Activated CD4-positive, alpha-beta memory T cell treated with anti-CD3 and anti-CD28 coated beads, Interleukin-2, amount 10 ng/mL, durations not matched to agents 7 days and 5 days (primary cell): ENCODE measurements around the gene NSMCE4A. TPM values are rescaled to one million over a fixed set of nuclear protein-coding genes. Genes with fewer than 3 reads are reported as not detected.
"Not testable (repeated sequence)": the region's sequence is repeated elsewhere in the genome, so short reads cannot be mapped to it uniquely, and the experiment has no call there.

Experiments
- CTCF ChIA-PET: fragments of 350-600 bp; sonication (Branson Sonifier 250); formaldehyde crosslinking; loops from one replicate; lab custom pipeline; 2021; ENCODE audit warnings: antibody characterized with exemption, inconsistent platforms; lab: Charles Lee
- POLR2A ChIA-PET: fragments of 350-600 bp; sonication (Branson Sonifier 250); formaldehyde crosslinking; loops from one replicate; lab custom pipeline; 2021; ENCODE audit warnings: antibody characterized with exemption; lab: Charles Lee
- DNase-seq: peaks from one replicate; pipeline ENCODE4 v3.0.0-alpha.2; 2020
- H3K27ac Mint-ChIP-seq: one replicate; pipeline ENCODE4 v1.8.0; 2021; ENCODE audit warnings: mild to moderate bottlenecking, mixed read lengths
- H3K27me3 Mint-ChIP-seq: one replicate; pipeline ENCODE4 v1.8.0; 2021; ENCODE audit warnings: mixed read lengths
- H3K36me3 Mint-ChIP-seq: one replicate; pipeline ENCODE4 v1.8.0; 2021; ENCODE audit warnings: low read depth, mixed read lengths
- H3K4me1 Mint-ChIP-seq: one replicate; pipeline ENCODE4 v1.8.0; 2021; ENCODE audit warnings: mixed read lengths
- H3K4me3 Mint-ChIP-seq: one replicate; pipeline ENCODE4 v1.8.0; 2021; ENCODE audit warnings: mild to moderate bottlenecking, mixed read lengths
- H3K9me3 Mint-ChIP-seq: one replicate; pipeline ENCODE4 v1.8.0; 2021; ENCODE audit warnings: mixed read lengths
- total RNA-seq, 2 experiments: library from RNA; stranded (reverse); gene quantifications; one replicate each; pipeline ENCODE4 v1.2.3, GENCODE V29; 2021

NSMCE4A gene
- total RNA-seq, 2 experiments from 2014 or later, result 54.0 to 54.7 TPM

DNA sequence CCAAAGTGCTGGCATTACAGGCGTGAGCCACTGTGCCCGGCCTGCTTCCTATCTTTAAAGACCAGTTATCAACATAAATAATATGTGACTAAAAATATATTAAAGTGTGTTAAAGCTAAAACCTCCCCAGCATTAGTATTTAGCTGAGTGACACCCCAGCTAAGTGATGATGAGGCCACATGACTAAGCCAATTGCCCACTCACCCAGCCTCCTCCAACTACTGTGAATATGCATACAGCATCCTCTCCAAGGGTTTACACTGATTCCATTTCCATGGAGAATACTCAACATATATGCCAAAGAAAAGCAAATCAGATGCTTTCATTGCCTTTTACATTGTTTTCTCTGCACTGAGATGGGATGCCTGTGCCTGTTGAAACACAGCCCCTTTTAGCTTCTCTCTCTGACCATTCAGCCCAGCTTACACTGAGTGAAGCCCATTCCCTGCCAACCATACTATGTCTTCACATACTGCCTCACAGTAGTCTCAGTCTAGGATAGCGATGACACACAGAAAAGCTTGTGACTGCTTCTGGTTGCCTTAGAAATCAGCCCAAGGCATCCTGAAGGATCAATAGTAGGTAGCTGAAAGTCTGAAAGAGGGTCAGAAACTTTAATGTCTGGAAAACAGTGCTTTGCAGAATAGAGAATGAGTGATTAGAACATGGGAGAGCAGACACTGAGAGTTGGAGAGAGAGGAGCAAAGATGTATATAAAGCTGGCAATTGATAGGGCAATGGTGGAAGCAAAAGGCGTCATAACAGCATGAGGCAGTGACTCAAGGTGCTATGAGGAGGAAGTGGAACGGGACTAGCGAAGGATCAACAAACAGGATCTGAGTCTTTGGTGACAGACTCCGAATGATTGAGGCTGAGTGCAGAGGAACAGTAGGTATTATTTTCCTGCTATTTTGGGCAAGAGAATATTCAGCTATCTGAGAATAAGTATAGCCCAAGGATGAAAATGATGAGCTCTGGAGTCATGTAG, 27.4 kb downstream of the NSMCE4A start:
- Mint-ChIP-seq H3K36me3 (no peaks in the 10 kb centered on the region), H3K4me1 (no peaks in the 10 kb centered on the region), H3K4me3 (no peak overlapping the region), H3K9me3 (no peaks in the 10 kb centered on the region), H3K27ac (no peak overlapping the region), H3K27me3 (no peaks in the 10 kb centered on the region)
- DNase-seq, result no peak
- POLR2A ChIA-PET, result interaction anchor here (0.7 kb wide), 1 partner anchor 27 kb away, joined by 3 read pairs; no protein-coding TSS in a partner anchor
- CTCF ChIA-PET, result no interaction called here

DNA sequence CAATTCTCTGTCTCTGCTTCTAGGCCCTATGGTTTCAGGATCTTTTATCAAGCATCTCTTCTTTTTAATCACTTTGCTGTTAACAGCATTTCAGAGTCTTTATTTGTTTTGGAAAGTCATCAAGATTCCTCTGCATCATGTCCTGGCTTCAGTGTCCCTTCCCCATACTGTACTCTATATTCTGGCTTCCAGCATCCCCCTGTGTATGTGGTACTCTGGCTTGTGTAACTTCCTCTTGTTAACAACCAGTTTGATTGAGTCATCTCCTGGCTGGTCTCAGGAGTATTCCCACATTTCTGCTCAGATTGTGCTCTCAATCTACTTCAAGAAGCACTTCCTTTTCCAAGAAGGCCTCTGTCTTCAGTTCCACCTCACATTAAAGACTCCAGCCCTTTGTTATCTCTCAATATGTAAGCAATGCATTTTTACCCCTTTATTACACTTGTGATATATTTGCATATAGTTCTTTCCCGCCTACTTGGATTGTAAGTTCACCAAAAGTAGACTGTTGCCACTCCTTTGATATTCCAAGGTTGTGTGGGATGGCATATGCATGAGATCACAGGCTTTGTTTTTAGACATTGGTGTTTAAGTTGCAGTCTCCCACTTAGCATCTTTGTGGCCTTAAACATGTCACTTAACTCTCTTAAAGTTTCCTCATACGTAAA, 32.1 kb downstream of the NSMCE4A start:
- Mint-ChIP-seq H3K9me3 (no peaks in the 10 kb centered on the region), H3K4me3 (no peak overlapping the region), H3K27ac (no peak overlapping the region), H3K36me3 (no peaks in the 10 kb centered on the region), H3K27me3 (peaks cover 4% of the 10 kb centered on the region), H3K4me1 (no peaks in the 10 kb centered on the region)
- DNase-seq, result no peak
- POLR2A ChIA-PET, result no interaction called here
- CTCF ChIA-PET, result no interaction called here

DNA sequence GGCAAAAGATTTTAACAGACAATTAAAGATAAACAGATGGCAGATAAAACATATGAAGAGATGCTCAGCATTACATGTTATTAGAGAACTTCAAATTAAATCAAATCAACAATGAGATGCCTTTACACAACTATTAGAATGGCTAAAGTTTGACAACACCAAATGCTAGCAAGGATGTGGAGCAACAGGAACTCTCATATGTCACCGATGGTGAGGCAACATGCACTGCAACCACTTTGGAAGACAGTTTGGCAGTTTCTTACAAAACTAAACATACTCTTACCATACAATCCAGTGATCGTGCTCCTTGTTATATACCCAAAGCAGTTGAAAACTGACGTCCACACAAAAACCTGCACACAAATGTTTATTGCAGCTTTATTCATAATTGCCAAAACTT, 33.5 kb downstream of the NSMCE4A start:
- POLR2A ChIA-PET, result no interaction called here
- no peaks in the 10 kb centered on the region for H3K4me1 Mint-ChIP-seq
- H3K9me3 Mint-ChIP-seq, result no peaks in the 10 kb centered on the region
- H3K4me3 Mint-ChIP-seq, result no peak overlapping the region
- CTCF ChIA-PET, result no interaction called here
- no peak for DNase-seq
- peaks cover 4% of the 10 kb centered on the region for H3K27me3 Mint-ChIP-seq
- H3K36me3 Mint-ChIP-seq, result no peaks in the 10 kb centered on the region
- H3K27ac Mint-ChIP-seq, result no peak overlapping the region

DNA sequence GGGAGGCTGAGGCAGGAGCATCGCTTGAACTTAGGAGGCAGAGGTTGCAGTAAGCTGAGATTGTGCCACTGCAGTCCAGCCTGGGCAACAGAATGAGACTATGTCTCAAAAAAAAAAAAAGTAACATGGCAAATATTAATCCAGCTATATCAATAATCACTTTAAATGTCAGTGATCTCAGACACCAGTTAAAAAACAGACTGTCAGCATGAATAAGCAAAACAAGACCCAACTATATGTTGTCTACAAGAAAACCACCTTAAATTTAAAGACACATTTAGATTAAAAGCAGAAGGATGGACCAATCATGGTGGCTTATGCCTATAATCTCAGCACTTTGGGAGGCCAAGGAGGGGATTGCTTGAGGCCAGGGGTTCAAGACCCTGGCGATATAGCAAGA, 38.7 kb downstream of the NSMCE4A start:
- POLR2A ChIA-PET, result no interaction called here
- Mint-ChIP-seq H3K4me3 (no peak overlapping the region), H3K9me3 (no peaks in the 10 kb centered on the region)

DNA sequence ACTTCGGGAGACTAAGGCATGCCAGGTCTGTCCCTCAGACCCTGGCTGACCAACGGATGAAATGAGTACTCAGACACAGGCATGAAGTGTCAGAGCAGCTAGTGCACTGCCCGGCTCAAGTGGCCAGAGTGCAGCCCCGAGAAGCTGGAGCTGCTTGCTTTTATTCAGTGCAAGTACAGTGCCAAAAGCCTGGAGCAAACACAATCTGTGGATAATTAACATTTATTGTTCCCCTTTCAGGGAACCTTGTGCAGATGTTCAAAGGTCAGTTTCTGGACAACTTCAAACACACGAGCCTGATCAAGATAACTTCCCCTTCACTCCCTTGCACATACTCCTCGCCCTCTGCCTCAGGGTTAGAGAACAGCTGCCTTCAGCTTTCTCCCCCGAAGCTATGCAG, 39.3 kb downstream of the NSMCE4A start:
- Mint-ChIP-seq H3K27me3 (peaks cover 2% of the 10 kb centered on the region), H3K36me3 (no peaks in the 10 kb centered on the region), H3K27ac (no peak overlapping the region), H3K4me1 (no peaks in the 10 kb centered on the region), H3K4me3 (no peak overlapping the region), H3K9me3 (no peaks in the 10 kb centered on the region)
- no peak for DNase-seq
- ChIA-PET POLR2A (no interaction called here), CTCF (no interaction called here)

More for the DNA sequence above, 38.7 kb downstream of the NSMCE4A start:
- H3K36me3 Mint-ChIP-seq, result no peaks in the 10 kb centered on the region
- CTCF ChIA-PET, result no interaction called here
- no peak overlapping the region for H3K27ac Mint-ChIP-seq
- DNase-seq, result no peak
- H3K27me3 Mint-ChIP-seq, result peaks cover 2% of the 10 kb centered on the region
- H3K4me1 Mint-ChIP-seq, result no peaks in the 10 kb centered on the region

DNA sequence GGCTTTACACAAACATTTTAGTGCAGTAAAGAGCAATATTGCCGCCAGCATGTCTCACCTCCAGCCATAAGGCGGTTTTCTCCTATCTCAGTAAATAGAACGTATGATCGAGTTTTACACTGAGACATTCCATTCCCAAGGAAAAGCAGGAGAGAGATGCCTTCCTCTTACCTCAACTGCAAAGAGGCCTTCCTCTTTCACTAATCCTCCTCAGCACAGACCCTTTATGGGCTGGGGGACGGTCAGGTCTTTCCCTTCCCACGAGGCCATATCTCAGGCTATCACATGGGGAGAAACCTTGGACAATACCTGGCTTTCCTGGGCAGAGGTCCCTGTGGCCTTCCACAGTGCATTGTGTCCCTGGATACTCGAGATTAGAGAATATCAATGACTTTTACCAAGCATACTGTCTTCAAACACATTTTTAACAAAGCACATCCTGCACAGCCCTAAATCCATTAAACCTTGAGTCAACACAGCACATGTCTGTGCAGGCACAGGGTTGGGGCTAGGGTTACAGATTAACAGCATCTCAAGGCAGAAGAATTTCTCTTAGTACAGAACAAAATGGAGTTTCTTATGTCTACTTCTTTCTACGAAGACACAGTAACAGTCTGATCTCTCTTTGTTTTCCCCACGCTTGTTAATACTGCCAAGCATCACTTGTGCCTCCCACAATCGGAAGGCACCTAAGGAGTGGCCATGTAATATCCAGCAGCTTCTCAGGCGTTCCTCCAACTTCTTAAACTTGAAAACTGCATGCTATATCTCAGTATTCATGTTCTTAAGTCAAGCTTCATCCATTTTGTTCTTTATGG, 44.5 kb downstream of the NSMCE4A start:
- H3K9me3 Mint-ChIP-seq, DNase-seq, H3K27me3 Mint-ChIP-seq, CTCF ChIA-PET, H3K27ac Mint-ChIP-seq, H3K36me3 Mint-ChIP-seq: not testable (repeated sequence)
- peak overlapping the region; percentile 52 for H3K4me3 Mint-ChIP-seq
- peaks cover 27% of the 10 kb centered on the region for H3K4me1 Mint-ChIP-seq
- POLR2A ChIA-PET, result interaction anchor here (3.4 kb wide), 1 partner anchor 44 kb away, joined by 26 read pairs; the partner anchor contains the start of gene NSMCE4A

DNA sequence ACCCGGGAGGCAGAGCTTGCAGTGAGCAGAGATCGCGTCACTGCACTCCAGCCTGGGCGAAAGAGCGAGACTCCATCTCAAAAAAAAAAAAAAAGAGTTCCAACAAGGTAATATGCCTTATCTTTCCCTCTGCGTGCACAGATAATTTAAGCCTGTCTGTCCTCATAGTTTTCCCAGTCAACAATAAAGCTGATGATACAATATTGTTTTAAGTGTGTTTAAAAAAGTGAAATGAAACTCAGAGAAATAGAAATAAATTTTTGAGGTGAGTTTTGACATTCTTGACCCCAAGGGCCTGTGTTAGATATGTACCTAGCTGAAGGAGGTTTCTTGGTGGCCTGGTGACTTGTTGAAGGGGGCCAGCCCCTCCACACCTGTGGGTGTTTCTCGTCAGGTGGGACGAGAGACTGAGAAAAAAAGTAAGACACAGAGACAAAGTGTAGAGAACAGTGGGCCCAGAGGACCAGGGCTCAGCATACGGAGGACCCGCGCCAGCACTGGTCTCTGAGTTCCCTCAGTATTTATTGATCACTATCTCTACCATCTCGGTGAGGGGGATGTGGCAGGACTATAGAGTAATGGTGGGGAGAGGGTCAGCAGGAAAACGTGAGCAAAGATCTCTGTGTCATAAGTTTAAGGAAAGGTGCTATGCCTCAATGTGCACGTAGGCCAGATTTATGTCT, 45.3 kb downstream of the NSMCE4A start:
- CTCF ChIA-PET, result interaction anchor here (1.2 kb wide), 1 partner anchor 42 kb away, joined by 3 read pairs; no protein-coding TSS in a partner anchor
- POLR2A ChIA-PET, result interaction anchor here (3.4 kb wide), 1 partner anchor 45 kb away, joined by 26 read pairs; the partner anchor contains the start of gene NSMCE4A
- Mint-ChIP-seq H3K4me3 (peak overlapping the region; percentile 52), H3K4me1 (peaks cover 30% of the 10 kb centered on the region)
- not testable (repeated sequence) for H3K27me3 Mint-ChIP-seq, H3K27ac Mint-ChIP-seq, H3K36me3 Mint-ChIP-seq, DNase-seq, H3K9me3 Mint-ChIP-seq

DNA sequence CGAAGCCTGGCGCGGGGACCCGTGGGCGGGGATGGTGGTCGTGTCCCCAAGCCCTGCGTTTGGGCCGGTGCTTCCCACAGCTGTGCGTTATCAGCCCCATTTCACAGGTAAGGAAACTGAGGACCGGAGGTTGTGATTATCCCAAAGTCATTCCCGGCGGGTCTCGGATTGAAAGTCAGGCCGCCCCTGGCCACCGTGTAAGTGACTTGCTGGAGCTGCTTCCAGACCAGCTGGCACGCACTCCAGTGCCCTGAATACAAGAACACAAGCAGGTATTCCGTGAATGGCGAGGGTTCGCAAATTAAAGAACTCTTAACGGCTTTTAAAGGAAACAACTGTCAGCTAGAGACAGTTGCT, 46.5 kb downstream of the NSMCE4A start:
- H3K4me1 Mint-ChIP-seq, result peaks cover 30% of the 10 kb centered on the region
- POLR2A ChIA-PET, result interaction anchor here (1.1 to 3.4 kb wide), 6 partner anchors 13 to 1077 kb away, joined by 3 to 26 read pairs (median 4); partner anchors contain the start of genes NSMCE4A and WDR11
- CTCF ChIA-PET, result interaction anchor here (1.2 kb wide), 1 partner anchor 43 kb away, joined by 3 read pairs; no protein-coding TSS in a partner anchor
- H3K27ac Mint-ChIP-seq, result peak overlapping the region; percentile 92
- DNase-seq, result no peak
- H3K4me3 Mint-ChIP-seq, result peak overlapping the region; percentile 81
- H3K36me3 Mint-ChIP-seq, result peaks cover 10% of the 10 kb centered on the region
- H3K27me3 Mint-ChIP-seq, result no peaks in the 10 kb centered on the region
- no peaks in the 10 kb centered on the region for H3K9me3 Mint-ChIP-seq

DNA sequence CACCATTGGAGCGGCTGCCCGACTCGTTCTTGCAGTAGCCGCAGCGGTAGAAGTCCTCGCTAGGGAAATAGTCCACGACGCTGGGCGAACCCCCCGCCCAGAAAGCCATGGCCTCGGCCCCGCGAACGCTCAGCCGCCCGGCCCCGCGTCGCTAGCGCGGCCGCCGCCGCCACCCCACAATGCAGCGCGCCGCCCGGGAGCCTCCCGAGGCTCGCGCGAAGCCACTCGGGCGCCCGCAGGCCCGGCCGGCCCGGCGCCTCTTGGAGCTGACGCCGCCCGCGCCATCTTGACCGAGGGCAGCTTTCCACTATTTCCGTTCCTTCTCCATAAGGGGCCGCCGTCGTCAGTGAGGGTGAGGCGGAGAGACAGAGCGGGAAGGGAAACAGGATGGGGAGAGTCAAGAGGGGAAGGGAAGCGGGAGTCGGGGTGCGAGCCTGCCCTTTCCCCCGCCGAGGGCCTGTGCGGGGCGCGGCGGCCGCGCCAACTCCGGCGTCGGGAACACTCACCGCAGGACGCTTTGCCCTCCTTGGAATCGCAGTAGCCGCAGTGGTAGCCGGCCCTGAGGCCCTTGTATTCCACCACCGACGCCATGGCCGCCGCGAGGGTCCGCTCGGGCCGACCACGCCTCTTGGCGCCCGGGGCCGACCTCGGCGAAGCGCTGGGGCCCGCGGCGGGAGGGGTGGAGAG, 47.0 kb downstream of the NSMCE4A start, which contains the start of gene ATE1:
Gene ATE1, minus strand, starts transcription at position 191 of the 687 bp plus-strand sequence. Its CDS starts 82 bp downstream, at position 109.
- Mint-ChIP-seq H3K4me1 (peaks cover 30% of the 10 kb centered on the region), H3K27ac (peak within 1 kb of the TSS; percentile 92), H3K36me3 (peaks cover 11% of the 10 kb centered on the region), H3K27me3 (no peaks in the 10 kb centered on the region), H3K4me3 (peak within 1 kb of the TSS; percentile 81), H3K9me3 (no peaks in the 10 kb centered on the region)
- ChIA-PET POLR2A (interaction anchor here (1.1 to 3.4 kb wide), 7 partner anchors 12 to 1076 kb away, joined by 3 to 26 read pairs (median 4); partner anchors contain the start of genes NSMCE4A and WDR11), CTCF (interaction anchor here (1.0 kb wide), 1 partner anchor 46 kb away, joined by 3 read pairs; no protein-coding TSS in a partner anchor)
- peak; percentile 85 for DNase-seq

DNA sequence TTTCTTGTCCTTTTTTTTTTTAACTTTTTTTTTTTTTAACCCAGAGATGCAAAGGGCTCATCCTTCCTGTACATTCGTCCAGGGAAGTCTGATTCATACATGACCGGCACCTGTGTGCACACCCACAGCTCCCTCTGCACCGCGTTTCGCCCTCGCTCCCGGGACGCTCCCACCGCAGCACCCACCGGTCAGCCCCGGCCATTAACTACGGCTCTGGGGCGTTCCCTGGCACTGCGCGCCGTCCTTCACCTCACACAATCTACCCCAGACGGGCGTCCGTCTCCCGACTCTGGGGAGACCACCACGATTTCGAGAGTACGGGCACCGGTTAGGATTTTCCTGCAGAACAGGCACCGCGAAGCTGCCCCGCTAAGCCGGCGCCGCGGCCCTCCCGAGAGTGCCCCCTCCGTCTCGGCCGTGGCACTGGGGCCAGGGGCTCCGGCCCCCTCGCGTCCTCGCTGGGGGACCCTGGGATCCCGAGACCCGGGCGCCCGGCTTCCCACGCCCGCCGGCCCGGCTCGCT, 47.6 kb downstream of the NSMCE4A start:
- ChIA-PET CTCF (interaction anchor here (1.0 kb wide), 1 partner anchor 47 kb away, joined by 3 read pairs; no protein-coding TSS in a partner anchor), POLR2A (interaction anchor here (1.2 to 3.4 kb wide), 4 partner anchors 44 to 1076 kb away, joined by 4 to 26 read pairs (median 6); partner anchors contain the start of genes NSMCE4A and WDR11)
- H3K27ac Mint-ChIP-seq, result peak overlapping the region; percentile 88
- peak overlapping the region; percentile 81 for H3K4me3 Mint-ChIP-seq
- no peaks in the 10 kb centered on the region for H3K27me3 Mint-ChIP-seq
- H3K36me3 Mint-ChIP-seq, result peaks cover 14% of the 10 kb centered on the region
- peaks cover 30% of the 10 kb centered on the region for H3K4me1 Mint-ChIP-seq
- DNase-seq, result peak; percentile 38
- no peaks in the 10 kb centered on the region for H3K9me3 Mint-ChIP-seq
